HG03575 (cell line): ENCODE data around the gene MED12L.

Experiments used
- ATAC-seq: cut with Tn5 transposase; IDR thresholded peaks from one replicate; pipeline ENCODE4 v1.9.1; 2021; ENCODE audit not compliant: unreplicated experiment, insufficient number of reproducible peaks, low FRiP score; ENCODE audit errors: extremely low read depth

Gene MED12L

DNA sequence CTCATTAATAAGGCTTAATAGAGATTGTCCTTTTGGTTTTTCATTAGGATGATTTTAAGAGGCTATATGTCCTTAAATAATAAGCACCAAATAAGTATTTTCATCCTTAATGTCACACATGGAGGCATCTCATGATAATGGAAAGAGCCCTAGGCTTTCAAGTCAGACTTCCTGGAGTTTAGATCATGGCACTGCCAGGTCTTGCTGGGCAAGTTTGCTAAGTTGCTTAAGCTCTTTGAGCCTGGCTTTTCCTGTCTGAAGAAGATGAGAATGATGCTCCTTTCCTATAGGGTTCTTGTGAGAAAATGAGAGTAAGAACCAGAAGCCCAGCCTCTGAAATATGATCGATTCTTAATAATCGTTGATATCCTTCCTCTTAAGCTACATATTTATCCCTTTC lies 322.5 kb downstream of the MED12L start:
- ATAC-seq = no peak

DNA sequence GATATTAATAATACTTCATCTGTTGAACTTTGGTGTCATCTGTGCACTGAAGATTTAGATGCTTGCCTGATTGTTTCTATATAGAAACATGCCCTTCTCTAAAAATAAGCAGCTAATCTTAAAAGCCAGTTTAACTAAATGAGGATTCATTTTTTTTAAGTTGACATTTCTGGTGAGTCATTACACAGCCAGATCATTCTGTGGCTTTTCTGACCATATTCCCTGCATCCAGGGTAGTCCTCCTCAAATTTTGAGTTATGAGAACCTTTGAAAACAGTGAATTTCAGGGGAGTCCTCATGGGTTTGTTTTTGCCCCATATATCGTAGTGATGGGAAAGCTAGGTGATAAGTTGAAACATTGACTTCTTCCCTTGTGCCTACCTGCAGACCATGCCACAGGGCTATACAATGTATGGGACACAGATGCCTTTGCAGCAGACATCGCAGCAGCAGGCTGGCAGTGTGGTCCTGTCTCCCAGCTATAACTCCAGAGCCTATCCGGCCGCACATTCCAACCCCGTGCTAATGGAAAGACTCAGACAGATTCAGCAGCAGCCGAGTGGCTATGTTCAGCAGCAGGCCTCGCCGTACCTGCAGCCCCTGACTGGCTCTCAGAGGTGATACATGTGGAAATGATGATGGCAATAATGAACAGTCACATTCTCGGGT lies 325.6 kb downstream of the MED12L start:
- no peak for ATAC-seq

DNA sequence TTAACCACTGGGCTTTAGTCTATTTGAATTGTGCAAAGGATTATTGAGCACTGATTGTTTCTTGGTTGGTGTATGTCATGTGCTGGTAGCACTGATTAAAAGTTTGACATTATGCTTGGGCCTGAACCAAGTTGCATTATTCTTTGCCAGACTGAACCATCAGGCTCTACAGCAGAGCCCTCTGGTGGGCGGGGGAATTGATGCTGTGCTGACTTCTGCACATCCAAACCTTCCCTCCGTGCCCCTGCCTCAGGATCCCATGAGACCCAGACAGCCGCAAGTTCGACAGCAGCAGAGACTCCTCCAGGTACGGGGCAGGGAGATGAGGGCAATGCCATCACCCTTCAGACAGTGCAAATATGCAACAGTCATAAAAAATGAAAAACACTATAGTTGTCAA lies 327.5 kb downstream of the MED12L start:
- ATAC-seq = no peak

DNA sequence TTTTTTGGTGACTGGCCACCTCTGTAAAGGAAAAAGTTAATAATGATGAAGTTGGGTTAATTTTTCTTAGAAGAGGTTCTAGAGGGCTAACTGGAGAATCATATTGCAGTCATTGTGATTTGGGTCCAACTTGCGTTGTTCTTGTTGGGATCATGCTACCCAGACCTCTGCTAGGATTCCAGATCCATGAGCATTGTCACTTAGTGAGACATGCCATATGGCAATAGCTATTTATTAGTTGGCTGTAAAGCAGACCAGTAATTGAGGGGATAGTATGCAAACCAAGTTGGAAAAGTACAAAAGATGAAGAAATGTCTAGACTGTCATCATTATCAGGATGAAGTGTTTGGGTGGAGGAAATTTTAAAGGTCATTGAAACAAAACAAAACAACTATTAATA lies 329.8 kb downstream of the MED12L start:
- ATAC-seq = no peak

DNA sequence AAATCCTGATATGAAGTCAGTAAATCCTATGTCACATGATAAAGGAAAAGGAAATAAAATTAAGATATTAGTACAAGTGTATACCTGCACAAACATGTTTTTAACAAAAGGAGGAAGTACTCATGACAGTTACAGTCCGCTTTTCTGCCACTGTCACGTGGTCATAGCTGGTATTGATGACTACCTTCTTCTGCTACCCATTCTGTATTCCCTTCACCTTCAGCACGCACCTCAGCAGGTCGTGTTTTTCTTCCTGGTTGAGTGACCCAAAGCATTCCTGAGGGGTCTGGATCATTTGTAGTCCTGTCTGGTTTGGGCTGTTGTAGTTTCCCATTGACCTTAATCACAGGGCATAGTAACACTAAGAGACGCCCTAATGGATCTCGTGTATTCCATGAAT lies 334.3 kb downstream of the MED12L start:
- no peak for ATAC-seq

DNA sequence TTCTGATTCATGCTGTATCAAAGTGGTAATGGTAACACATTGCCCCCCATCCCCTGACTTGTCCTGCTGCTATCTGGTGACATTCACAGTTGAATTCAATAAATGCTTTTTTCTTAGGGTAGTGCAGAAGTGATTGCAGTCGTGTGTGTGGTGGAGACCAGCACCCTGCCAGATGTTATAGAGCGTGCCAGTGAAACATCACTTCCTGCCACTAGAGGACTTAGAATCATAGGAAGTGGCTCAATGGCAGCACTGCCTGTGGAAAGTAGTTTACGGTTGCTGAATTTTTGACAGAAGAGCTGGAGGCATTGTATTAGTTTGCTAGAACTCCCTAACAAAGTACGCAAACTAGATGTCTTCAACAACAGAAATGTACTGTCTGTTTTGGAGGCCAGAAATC lies 336.5 kb downstream of the MED12L start:
- no peak for ATAC-seq

DNA sequence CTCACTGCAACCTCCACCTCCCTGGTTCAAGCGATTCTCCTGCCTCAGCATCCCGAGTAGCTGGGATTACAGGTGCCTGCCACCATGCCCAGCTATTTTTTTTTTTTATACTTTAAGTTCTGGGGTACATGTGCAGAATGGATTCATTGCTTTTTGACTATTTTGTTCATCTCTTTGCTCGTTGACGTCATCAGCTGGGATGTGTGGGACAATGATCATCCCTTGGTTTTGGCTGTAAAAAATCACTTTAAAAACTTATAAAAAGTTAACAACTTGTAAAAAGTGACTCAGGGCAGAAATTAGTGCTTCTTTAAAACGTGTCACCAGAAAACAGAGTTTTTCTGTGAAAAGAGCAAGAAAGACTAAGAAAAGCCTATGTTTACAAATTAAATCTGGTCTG lies 337.6 kb downstream of the MED12L start:
- ATAC-seq = no peak

DNA sequence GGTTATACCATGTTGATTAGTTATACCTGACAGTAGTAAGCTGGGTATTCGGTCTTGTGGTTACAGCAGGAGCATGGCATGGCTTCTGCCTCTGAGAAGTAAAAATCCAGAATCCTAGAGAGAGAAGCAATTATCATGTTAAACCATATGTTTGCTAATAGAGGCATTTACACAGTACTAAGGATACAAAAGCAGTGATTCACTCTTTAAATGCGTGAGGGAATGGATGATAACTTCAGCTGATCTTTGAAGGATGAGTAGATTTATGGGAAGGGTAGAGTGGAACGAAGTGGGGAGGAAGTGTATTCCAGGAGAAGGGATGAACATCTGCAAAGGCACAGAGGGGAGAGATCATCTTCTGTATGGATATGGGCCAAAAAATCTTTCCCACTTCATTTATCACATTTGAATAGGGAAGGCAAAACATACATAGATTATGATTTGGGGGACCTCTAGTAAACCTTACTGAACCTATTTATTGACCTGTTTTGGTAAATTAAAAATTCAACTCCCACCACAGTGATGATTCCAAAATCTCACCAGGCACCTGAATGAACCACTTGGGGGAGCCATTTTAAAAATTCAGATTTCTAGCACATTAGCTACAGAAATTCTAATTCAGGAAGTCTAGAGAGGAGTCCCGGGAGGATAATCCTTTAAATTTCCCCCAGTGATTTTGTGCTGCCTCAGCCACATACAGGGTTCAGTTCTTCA lies 340.3 kb downstream of the MED12L start:
- ATAC-seq = no peak

DNA sequence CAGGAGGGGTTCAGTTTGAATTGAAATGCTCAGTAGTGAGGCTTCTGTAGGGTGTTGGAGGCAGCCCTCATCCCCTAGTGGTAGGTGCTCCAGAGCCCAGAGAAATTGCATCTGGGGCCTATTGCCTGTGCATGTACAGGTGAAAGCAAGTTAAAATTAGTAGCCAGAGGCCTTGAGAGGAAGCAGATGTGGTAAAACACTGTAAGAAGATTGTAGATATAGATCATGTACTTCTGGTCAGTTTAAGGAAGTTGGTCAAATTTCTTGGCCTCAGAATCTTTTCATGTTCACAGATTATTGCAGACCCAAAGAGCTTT lies 340.8 kb downstream of the MED12L start:
- peak; percentile 81 for ATAC-seq

DNA sequence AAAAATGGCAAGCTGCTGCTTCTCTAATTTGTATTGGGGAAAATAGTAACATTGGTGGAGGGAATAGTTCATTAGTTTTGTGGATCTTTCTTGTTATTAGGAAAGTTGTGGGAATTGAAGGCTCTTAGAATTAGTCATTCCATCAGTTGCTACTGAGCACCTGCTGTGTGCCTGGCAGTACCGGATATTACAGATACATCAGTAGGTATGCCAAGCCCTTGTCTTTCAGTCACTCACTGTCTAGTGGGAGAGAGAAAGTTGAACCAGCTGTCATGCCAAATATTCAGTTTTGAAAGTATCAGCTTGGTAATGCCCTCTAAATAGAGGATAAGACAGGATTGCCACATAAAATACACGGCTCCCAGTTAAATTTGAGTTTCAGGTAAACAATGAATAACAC lies 342.9 kb downstream of the MED12L start:
- no peak for ATAC-seq

DNA sequence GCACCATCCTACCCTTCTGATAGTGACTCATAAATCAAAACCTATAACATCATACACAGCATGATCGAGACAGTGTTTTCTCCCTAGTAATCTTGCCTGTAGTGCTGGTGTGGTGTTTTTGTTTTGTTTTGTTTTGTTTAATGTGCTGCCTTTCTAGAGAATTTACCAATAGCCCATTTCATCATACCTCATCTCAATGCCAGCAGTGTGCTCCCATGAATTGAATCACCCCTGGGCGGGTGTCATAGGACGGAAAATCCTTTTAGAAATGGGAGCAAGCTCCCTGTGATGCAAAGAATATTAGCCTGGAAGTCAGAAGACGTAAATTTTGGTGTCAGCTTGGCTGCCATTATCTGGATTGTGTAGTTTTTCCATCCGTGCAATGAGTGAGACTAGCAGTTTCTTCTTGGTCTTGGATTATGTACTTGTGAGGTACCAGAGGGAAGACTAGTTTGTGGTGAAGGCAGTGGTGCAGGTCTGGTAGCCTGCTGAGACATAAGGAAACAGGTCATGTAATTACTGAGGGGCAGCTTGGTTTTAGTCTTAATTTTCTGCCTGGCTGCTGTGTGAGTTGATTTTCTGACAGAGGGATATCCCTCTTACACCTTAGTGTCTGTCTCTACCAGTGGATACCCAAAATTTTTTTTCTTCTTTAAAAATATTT lies 345.5 kb downstream of the MED12L start:
- no peak for ATAC-seq

DNA sequence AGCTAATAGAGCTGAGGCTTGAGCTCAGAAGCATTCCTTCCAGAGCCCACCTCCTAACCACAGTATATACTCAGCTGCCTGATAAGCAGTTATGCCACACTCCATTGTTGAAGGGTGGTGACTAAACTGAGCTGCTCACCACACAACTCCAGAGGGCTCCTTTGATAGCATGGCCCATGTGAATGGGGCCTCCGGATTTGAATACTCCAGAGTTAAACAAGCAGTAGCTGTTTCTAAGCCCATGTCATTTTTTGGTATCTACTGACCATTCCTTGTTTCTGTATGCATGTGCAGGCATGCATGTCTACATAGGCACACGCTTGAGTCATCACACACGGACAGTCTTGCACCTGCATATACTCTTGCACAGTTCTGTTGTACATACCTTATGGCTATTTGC lies 346.5 kb downstream of the MED12L start:
- ATAC-seq = no peak

DNA sequence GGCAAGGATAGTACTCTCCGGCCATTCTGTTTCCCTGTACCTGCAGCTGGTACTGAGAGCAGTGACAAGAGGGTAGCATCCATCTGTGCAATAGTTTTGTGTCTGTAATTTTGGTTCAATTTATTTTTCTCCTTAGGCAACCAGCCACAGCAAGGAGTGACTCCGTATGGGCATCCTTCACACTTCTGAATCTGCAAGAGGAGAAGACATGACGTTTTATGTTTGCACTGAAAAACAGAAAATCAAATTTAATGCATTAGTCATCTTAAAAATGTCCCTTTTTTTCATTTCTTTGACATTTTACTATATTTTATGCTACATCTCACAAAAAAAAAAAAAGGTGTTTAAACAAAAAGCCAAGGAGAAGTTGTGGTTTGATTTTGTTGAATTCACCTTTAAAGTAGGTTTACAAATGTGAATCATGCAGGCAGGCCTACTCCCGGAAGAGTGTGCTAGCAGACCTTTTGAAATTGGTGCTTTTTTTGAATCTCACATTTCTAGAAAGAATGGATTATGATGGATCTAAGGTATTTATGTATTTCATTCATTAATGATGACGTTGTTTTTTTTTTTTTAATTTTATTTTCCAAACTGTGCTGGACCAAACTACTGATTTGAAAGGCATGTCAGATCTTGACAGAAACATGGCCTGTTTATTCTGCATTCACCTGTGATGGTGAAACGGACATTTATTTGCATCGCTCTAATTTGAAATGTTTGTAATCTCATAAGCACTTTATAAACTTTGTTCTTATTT lies 347.3 kb downstream of the MED12L start:
- ATAC-seq = no peak

DNA sequence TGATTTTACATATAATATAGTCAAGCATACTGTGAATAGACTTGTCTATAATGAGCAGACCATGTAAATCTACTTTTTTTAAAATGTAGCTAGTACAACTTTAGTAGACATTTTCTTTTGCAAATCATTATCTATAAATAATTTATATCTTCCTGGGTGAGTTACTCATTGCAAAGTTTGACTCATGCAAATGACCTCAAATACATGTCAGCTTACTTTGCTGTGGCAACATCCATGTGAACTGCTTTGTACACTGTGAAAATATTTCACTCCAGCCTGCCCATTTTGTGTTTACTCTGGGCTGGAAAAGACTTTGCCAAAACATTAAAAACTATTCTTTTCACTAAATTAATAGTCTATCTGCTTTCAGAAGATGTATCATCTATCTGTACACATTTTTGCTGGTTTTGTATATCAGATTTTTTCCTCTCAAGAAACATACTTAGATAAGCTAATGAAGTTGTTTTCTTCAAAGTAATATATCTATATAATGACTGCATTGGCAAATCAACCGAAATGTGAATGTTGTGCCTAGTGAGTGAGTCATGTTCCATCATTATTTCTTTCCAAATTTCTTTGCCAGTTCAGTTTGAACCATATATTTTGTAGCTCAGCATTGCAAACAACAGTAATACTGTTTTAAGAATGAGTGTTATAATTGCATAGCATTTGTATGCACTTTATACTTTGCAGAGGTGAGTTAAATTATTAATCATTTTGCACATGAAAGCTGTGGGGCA lies 348.9 kb downstream of the MED12L start:
- ATAC-seq = no peak

DNA sequence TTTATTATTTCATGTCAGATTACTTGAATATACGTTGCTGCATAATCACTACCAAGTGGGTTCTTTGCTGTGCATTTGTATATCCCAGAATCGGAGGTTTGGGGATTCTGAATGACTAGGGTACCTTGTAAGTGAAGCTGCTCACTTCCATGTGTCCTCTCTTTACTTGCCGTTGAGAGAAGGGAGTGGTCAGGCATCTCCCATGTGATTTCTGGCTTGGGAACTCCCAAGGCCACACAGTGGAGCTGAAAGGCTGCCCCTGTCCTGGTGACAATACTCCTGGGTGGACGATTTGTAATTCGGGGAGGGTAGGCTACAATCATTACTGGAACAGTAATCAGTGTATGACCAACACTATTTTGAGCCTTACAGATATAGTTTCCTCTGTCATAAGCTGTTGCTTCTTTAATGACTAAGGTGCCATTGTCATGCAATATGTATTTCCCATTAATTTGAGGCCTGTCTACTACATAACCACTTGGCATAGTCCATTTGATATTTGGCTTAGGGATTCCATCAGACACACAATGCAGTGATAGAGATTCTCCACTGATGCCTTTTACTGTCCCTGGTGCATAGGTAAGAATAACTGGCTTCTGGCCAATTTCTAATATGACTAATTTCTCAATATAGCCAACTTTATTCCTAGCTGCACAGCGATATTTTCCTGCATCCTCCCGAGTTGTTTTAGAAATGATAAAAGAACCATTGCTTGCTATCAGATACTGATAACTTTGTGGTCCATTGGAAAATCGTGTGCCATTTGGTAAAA lies 351.4 kb downstream of the MED12L start:
- no peak for ATAC-seq

DNA sequence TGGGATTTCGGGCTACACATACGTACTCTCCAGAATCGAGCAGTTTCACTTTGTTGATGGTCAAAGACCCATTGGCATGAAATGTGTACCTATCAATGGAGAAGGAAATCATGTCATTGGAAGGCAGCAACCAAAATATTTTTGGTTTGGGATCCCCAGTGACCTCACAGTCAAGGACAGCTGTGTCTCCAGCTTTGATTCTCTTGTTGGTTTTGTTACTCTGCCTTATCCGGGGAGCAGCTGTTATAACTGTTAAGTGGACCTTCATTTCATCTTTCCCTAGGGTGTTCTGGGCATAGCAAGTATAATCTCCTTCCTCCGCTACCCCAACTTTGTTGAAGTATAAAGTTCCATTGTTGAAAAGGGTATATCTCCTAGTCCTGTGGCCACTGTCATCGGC lies 352.4 kb downstream of the MED12L start:
- ATAC-seq = no peak

DNA sequence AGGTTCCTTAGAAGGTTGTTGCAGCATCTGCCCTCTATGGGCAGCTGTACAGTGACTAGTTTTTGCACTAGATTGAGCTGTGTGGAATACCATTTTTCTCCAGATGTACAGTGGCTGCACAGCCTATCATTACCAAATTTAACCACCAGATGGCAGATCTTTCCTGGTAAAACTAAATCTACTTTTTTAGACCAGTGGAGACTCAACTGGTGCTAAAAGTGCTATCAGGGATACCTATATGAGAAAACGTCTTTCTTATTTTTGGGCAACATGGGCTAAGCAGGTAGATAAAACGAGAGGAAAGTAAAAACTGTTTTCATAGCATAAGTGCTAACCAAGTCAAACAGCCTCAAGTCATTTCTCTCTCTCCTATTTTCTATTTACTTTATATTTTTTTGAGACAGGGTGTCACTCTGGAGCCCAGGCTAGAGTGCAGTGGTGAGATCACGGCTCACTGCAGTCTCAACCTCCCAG lies 354.2 kb downstream of the MED12L start:
- ATAC-seq = no peak

DNA sequence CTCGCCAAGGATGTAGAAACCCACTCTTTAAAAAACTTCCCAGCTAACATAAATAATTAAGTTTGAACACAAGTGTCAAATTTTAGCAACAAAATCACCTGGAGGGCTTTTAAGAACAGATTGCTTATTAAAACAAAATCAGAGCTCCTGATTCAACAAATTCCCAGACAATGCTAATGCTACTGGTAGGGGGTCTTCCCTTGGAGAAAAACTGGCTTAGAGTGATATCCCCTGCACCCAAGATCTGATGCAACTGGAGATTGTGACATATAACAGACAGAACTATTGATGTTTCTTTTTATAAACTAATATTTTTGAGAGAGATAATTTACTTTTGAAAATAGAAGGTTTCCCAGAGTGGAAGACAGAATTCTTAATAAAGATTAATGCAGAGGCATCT lies 355.5 kb downstream of the MED12L start:
- ATAC-seq = no peak
